Measurements from ENCODE around the gene NUDT14. TPM values are rescaled to one million over a fixed set of nuclear protein-coding genes. Genes with fewer than 3 reads are reported as not detected.

NUDT14 gene
- total RNA-seq, 1 experiment from 2014 or later = 65.9 TPM

GRCh38 chr14:105217774-105218173 is 36.7 kb upstream of the NUDT14 start:
- peaks cover 8% of the 10 kb centered on the region for H3K36me3 ChIP-seq
- no peak for DNase-seq
- peaks cover 24% of the 10 kb centered on the region for H3K4me1 ChIP-seq
- H3K27ac ChIP-seq = no peak overlapping the region
- H3K27me3 ChIP-seq = no peaks in the 10 kb centered on the region
- no peak overlapping the region for H3K4me3 ChIP-seq
- H3K9me3 ChIP-seq (replicated peaks) = no peaks in the 10 kb centered on the region

- DNase-seq = no peak
- peaks cover 8% of the 10 kb centered on the region for H3K36me3 ChIP-seq
- peaks cover 34% of the 10 kb centered on the region for H3K4me1 ChIP-seq
- no peaks in the 10 kb centered on the region for H3K27me3 ChIP-seq
- no peak overlapping the region for H3K4me3 ChIP-seq
- H3K9me3 ChIP-seq (replicated peaks) = no peaks in the 10 kb centered on the region
- no peak overlapping the region for H3K27ac ChIP-seq
Observed at GRCh38 chr14:105216490-105217247, 35.6 kb upstream of the NUDT14 start.

- no peaks in the 10 kb centered on the region for H3K36me3 ChIP-seq
- H3K9me3 ChIP-seq (replicated peaks) = no peaks in the 10 kb centered on the region
- DNase-seq = no peak
- no peak overlapping the region for H3K4me3 ChIP-seq
- no peaks in the 10 kb centered on the region for H3K27me3 ChIP-seq
- peaks cover 38% of the 10 kb centered on the region for H3K4me1 ChIP-seq
- H3K27ac ChIP-seq = no peak overlapping the region
Observed at GRCh38 chr14:105215602-105216001, 34.5 kb upstream of the NUDT14 start.

- H3K27me3 ChIP-seq = no peaks in the 10 kb centered on the region
- no peaks in the 10 kb centered on the region for H3K36me3 ChIP-seq
- peak; percentile 72 to 78 for DNase-seq
- no peaks in the 10 kb centered on the region for H3K9me3 ChIP-seq (replicated peaks)
- H3K27ac ChIP-seq = peak overlapping the region; percentile 60
- peaks cover 38% of the 10 kb centered on the region for H3K4me1 ChIP-seq
- H3K4me3 ChIP-seq = no peak overlapping the region
Observed at GRCh38 chr14:105214324-105214915, 33.3 kb upstream of the NUDT14 start.

GRCh38 chr14:105213361-105213760 is 32.2 kb upstream of the NUDT14 start:
- DNase-seq = peak; percentile 69 to 78
- H3K4me3 ChIP-seq = no peak overlapping the region
- no peaks in the 10 kb centered on the region for H3K27me3 ChIP-seq
- H3K36me3 ChIP-seq = no peaks in the 10 kb centered on the region
- H3K27ac ChIP-seq = peak overlapping the region; percentile 60
- H3K9me3 ChIP-seq (replicated peaks) = no peaks in the 10 kb centered on the region
- peaks cover 38% of the 10 kb centered on the region for H3K4me1 ChIP-seq

GRCh38 chr14:105212541-105213300 is 31.6 kb upstream of the NUDT14 start:
- peaks cover 38% of the 10 kb centered on the region for H3K4me1 ChIP-seq

GRCh38 chr14:105211758-105212089 is 30.6 kb upstream of the NUDT14 start:
- Histone ChIP-seq H3K27me3 (no peaks in the 10 kb centered on the region), H3K4me3 (no peak overlapping the region), H3K9me3 (replicated peaks) (no peaks in the 10 kb centered on the region), H3K36me3 (no peaks in the 10 kb centered on the region), H3K27ac (peak overlapping the region; percentile 60), H3K4me1 (peaks cover 46% of the 10 kb centered on the region)
- DNase-seq = no peak

More at GRCh38 chr14:105212541-105213300, 31.6 kb upstream of the NUDT14 start:
- H3K9me3 ChIP-seq (replicated peaks) = no peaks in the 10 kb centered on the region
- no peak overlapping the region for H3K4me3 ChIP-seq
- peak; percentile 98 for DNase-seq
- peak overlapping the region; percentile 60 for H3K27ac ChIP-seq
- H3K36me3 ChIP-seq = no peaks in the 10 kb centered on the region
- no peaks in the 10 kb centered on the region for H3K27me3 ChIP-seq

- Histone ChIP-seq H3K27ac (no peak overlapping the region; the same call in 1 of the 2 replicates), H3K36me3 (no peaks in the 10 kb centered on the region), H3K4me1 (peaks cover 46% of the 10 kb centered on the region)
Observed at GRCh38 chr14:105211086-105211757, 30.1 kb upstream of the NUDT14 start.

GRCh38 chr14:105210266-105211025 is 29.3 kb upstream of the NUDT14 start:
- no peak overlapping the region for H3K4me3 ChIP-seq
- no peak for DNase-seq
- H3K27me3 ChIP-seq = no peaks in the 10 kb centered on the region
- H3K27ac ChIP-seq = no peak overlapping the region
- H3K9me3 ChIP-seq (replicated peaks) = no peaks in the 10 kb centered on the region
- H3K36me3 ChIP-seq = no peaks in the 10 kb centered on the region
- peaks cover 53% of the 10 kb centered on the region for H3K4me1 ChIP-seq

More at GRCh38 chr14:105211086-105211757, 30.1 kb upstream of the NUDT14 start:
- Histone ChIP-seq H3K27me3 (no peaks in the 10 kb centered on the region), H3K4me3 (no peak overlapping the region), H3K9me3 (replicated peaks) (no peaks in the 10 kb centered on the region)
- DNase-seq = no peak

GRCh38 chr14:105209646-105210045 is 28.5 kb upstream of the NUDT14 start:
- H3K4me3 ChIP-seq = no peak overlapping the region
- H3K27ac ChIP-seq = no peak overlapping the region
- no peaks in the 10 kb centered on the region for H3K36me3 ChIP-seq
- peaks cover 51% of the 10 kb centered on the region for H3K4me1 ChIP-seq
- no peak for DNase-seq
- no peaks in the 10 kb centered on the region for H3K9me3 ChIP-seq (replicated peaks)
- H3K27me3 ChIP-seq = no peaks in the 10 kb centered on the region

GRCh38 chr14:105209091-105209490 is 28.0 kb upstream of the NUDT14 start:
- Histone ChIP-seq H3K27ac (no peak overlapping the region), H3K9me3 (replicated peaks) (no peaks in the 10 kb centered on the region), H3K27me3 (no peaks in the 10 kb centered on the region), H3K4me1 (peaks cover 45% of the 10 kb centered on the region), H3K36me3 (no peaks in the 10 kb centered on the region), H3K4me3 (no peak overlapping the region)
- DNase-seq = no peak

- Histone ChIP-seq H3K27me3 (no peaks in the 10 kb centered on the region), H3K36me3 (no peaks in the 10 kb centered on the region), H3K27ac (no peak overlapping the region), H3K4me3 (no peak overlapping the region), H3K4me1 (peaks cover 41% of the 10 kb centered on the region), H3K9me3 (replicated peaks) (no peaks in the 10 kb centered on the region)
- no peak for DNase-seq
Observed at GRCh38 chr14:105208738-105209075, 27.6 kb upstream of the NUDT14 start.

- H3K36me3 ChIP-seq = no peaks in the 10 kb centered on the region
- H3K4me3 ChIP-seq = no peak overlapping the region
- peaks cover 38% of the 10 kb centered on the region for H3K4me1 ChIP-seq
- no peak overlapping the region for H3K27ac ChIP-seq
- no peaks in the 10 kb centered on the region for H3K9me3 ChIP-seq (replicated peaks)
- no peak for DNase-seq
- no peaks in the 10 kb centered on the region for H3K27me3 ChIP-seq
Observed at GRCh38 chr14:105207996-105208737, 27.1 kb upstream of the NUDT14 start.

- Histone ChIP-seq H3K4me3 (no peak overlapping the region), H3K9me3 (replicated peaks) (no peaks in the 10 kb centered on the region), H3K36me3 (no peaks in the 10 kb centered on the region), H3K27ac (no peak overlapping the region), H3K4me1 (peaks cover 36% of the 10 kb centered on the region), H3K27me3 (no peaks in the 10 kb centered on the region)
- no peak for DNase-seq
Observed at GRCh38 chr14:105207460-105207901, 26.4 kb upstream of the NUDT14 start.
